Psoas muscle (tissue), 8 donors: ENCODE results near the gene KCNK3. TPM values are rescaled to one million over a fixed set of nuclear protein-coding genes. Genes with fewer than 3 reads are reported as not detected.

Experiments used
- ATAC-seq, 4 donors: fragments of 200-7000 bp; cut with Tn5 transposase; one replicate each; pipeline ENCODE4 v1.9.1; 2020; ENCODE audit warnings: moderate library complexity in 3 of 4, mild to moderate bottlenecking in 2 of 4
- DNase-seq, 2 donors: peaks; one replicate each; pipeline ENCODE4 v3.0.0-alpha.2; 2020
- H3K27ac ChIP-seq: fragments of 200-600 bp; one replicate; pipeline ENCODE4 v1.8.0; 2022
- H3K27me3 ChIP-seq, 3 donors: fragments of 200-600 bp in 1 of 3; one replicate each; pipeline versions ENCODE4 v1.6.1 to v1.8.0; 2013 to 2022; ENCODE audit warnings: low read length in 2 of 3, mild to moderate bottlenecking in 2 of 3, moderate library complexity in 1 of 3; ENCODE audit not compliant: insufficient read depth in 3 of 3
- H3K36me3 ChIP-seq, 2 donors: fragments of 200-600 bp in 1 of 2; one replicate each; pipeline versions ENCODE4 v1.6.1 to v1.8.0; 2013 to 2022; ENCODE audit warnings: low read depth in 1 of 2, mild to moderate bottlenecking in 1 of 2, moderate library complexity in 1 of 2; ENCODE audit not compliant: insufficient read depth in 1 of 2
- H3K4me1 ChIP-seq: fragments of 200-600 bp; one replicate; pipeline ENCODE4 v1.8.0; 2022
- H3K4me3 ChIP-seq: fragments of 200-600 bp; one replicate; pipeline ENCODE4 v1.8.0; 2022; ENCODE audit warnings: mild to moderate bottlenecking
- H3K9me3 ChIP-seq: fragments of 200-600 bp; one replicate; pipeline ENCODE4 v1.8.0; 2022
- WGBS, 3 donors: extraction: QIAGEN DNeasy Blood & Tissue Kit; methylation state at CpG; one replicate each; pipeline versions ENCODE4 v1.1.6 to v1.1.7; 2013; 5-methylcytosine and 5-hydroxymethylcytosine counted together
- intact Hi-C, 2 donors: fragments of 100-400 bp; cut with DNase I; formaldehyde crosslinking; loops; one replicate each; pipeline versions ENCODE4 v1.11.0 to v1.14.2; 2022
- polyA plus RNA-seq, 3 donors: library from polyadenylated mRNA; stranded (reverse); fragments of 200-250 nt; gene quantifications; one replicate each; pipeline ENCODE4 v1.2.3, GENCODE V29; 2013
- total RNA-seq, 4 donors: library from RNA; stranded (reverse); fragmentation: NEBNext Ultra II Directional in 2 of 4; extraction: Animal tissue kit (Norgen Biotek cat#: 25700) in 2 of 4; gene quantifications; one replicate each; pipeline versions ENCODE4 v1.2.1 to v1.2.4, GENCODE V29; 2021 to 2023
- TF ChIP-seq, protein P1 (sequence below): fragments of 200-600 bp; IDR thresholded peaks from one replicate; pipeline ENCODE4 v1.8.0; 2022; ENCODE audit warnings: antibody characterized with exemption
- donor health status: healthy with polysubstance abuse.
- donor health status: DM: no; HTN: no; CAD: no; lungs with moderate emphysema.
- donor health status: Bipolar disorder and iron deficiency.
- donor health status: healthy.
- donor health status: DM: yes; HTN: yes; CAD: no.
- donor health status: DM: no; HTN: no; CAD: no.
- donor health status: DM: no; HTN: no; CAD: no.
- donor health status: DM: yes; HTN: yes; CAD: no.

The KCNK3 gene
- total and polyA plus RNA-seq, 7 donors: 0.06 to 2.3 (median 0.15) TPM

DNA sequence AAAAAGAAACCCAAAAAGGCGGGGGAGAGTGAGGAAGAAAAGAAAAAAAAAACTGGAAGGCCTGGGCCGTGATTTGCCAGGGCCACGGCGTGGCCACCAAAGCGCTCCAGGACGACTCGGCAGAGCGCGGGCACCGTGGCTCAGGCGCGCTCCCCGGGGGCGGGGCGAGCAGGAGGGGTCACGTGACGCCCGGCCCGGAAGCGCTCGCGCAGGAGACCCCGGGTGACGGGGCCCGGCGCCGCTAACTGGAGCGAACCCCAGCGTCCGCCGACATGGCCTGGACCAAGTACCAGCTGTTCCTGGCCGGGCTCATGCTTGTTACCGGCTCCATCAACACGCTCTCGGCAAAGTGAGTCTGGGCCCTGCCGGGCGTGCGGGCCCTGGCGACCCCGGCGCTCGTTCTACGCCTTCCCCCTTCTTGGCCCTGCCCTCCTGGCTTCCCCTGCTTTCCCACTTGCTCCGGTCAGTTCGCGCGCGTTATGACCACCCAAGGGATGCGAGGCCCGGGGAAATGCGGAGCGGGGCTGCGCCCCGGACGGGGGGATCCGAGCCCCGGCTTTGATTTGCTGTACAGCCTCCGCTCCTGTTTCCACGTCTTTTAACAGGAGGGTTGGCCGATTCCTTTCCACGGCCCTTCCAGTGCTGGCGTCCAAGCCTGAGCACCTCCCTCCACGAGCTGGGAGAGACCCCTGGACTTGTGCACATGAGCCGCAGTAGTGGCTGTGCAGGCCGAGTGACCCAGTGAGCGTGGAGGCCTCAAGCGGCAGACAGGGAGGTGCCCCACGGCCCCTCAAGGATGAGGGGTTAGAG lies 71.8 kb downstream of the KCNK3 start, which contains the start of gene SLC35F6:
Gene SLC35F6 (plus strand): TSS at position 207 of the 810 bp plus-strand sequence. CDS start 66 bp downstream, at position 273.
- intact Hi-C loops: no loop called here
- peak within 1 kb of the TSS; percentile 88 for H3K27ac ChIP-seq
- peaks cover 25% of the 10 kb centered on the region for H3K4me1 ChIP-seq
- ATAC-seq: peak; percentile 95 to 98 (median 96)
- H3K27me3 ChIP-seq: no peaks in the 10 kb centered on the region
- peak; percentile 88 to 93 for DNase-seq
- H3K36me3 ChIP-seq: no peaks in the 10 kb centered on the region
- 1% methylated on average over 53 to 68 of the region's 68 CpGs for WGBS, 3 donors
- TF ChIP-seq, protein P1, sequence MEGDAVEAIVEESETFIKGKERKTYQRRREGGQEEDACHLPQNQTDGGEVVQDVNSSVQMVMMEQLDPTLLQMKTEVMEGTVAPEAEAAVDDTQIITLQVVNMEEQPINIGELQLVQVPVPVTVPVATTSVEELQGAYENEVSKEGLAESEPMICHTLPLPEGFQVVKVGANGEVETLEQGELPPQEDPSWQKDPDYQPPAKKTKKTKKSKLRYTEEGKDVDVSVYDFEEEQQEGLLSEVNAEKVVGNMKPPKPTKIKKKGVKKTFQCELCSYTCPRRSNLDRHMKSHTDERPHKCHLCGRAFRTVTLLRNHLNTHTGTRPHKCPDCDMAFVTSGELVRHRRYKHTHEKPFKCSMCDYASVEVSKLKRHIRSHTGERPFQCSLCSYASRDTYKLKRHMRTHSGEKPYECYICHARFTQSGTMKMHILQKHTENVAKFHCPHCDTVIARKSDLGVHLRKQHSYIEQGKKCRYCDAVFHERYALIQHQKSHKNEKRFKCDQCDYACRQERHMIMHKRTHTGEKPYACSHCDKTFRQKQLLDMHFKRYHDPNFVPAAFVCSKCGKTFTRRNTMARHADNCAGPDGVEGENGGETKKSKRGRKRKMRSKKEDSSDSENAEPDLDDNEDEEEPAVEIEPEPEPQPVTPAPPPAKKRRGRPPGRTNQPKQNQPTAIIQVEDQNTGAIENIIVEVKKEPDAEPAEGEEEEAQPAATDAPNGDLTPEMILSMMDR: no peak
- peak within 1 kb of the TSS; percentile 85 for H3K4me3 ChIP-seq
- no peaks in the 10 kb centered on the region for H3K9me3 ChIP-seq

DNA sequence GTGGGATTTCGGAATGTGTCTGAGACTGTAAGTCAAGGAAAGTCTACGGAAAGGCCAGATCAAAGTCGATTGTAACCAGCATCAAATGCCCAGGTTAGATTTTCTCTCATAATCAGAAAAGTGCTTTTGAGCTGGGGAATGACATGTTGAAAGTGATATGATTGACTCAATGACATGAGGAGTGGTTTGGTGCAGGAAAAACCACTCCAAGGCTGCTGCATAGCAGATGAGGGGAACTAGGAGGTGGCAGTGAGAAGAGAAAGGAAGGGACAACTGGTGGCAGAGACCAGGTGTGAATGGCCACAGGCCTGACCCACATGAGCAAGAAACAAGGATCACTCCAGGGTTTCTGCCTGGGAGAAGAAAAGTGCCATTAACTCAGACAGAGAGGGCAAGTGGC lies 72.4 kb downstream of the KCNK3 start:
- no peaks in the 10 kb centered on the region for H3K27me3 ChIP-seq
- intact Hi-C loops: no loop called here
- H3K9me3 ChIP-seq: no peaks in the 10 kb centered on the region
- ATAC-seq: no peak
- H3K27ac ChIP-seq: peak overlapping the region; percentile 88
- peaks cover 32% of the 10 kb centered on the region for H3K4me1 ChIP-seq
- H3K36me3 ChIP-seq: no peaks in the 10 kb centered on the region
- DNase-seq: no peak
- TF ChIP-seq, protein P1: no peak
- WGBS, 3 donors: 12 to 34% (median 21%) methylated on average over 3 of the region's 3 CpGs
- H3K4me3 ChIP-seq: peak overlapping the region; percentile 85

DNA sequence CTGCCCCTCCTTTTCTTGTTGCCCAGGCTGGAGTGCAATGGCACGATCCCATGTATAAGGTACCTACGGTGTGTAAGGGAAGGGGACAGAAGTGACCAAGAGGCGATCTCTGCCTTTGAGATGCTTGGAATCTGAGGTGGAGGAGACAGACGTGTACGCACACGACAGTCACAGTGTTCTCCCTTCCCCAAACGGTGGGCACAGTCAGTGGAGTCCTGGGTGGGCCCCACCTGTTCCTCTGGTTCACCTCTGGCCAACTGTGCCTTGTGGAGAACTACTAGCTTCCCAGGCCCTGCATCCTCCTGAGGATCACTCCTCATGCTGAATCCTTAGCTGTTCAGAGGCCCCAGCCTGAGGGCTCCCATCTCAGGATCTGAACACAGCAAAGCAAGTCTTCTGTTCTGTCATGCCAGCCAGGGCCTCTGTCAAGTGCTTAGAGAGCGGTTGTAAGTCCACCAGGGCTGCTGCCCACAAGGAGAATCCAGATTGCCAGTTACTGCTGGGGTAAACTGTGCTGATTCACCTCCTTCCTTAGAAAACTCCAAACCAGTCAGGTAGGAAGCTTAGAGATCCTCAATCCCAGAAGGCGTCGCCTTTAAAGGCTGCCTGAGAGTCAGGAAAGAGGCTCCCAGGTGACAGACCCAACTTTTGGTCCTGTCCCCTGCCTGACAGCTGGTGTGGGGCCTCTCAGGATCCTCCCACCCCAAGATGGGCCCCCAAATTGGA lies 73.1 kb downstream of the KCNK3 start:
- H3K27ac ChIP-seq: peak overlapping the region; percentile 88
- 76 to 92% (median 81%) methylated on average over 10 of the region's 10 CpGs for WGBS, 3 donors
- DNase-seq (no peak), ATAC-seq (no peak)
- no peaks in the 10 kb centered on the region for H3K9me3 ChIP-seq
- H3K4me1 ChIP-seq: peaks cover 39% of the 10 kb centered on the region
- intact Hi-C loops: no loop called here
- H3K27me3 ChIP-seq: no peaks in the 10 kb centered on the region
- H3K4me3 ChIP-seq: peak overlapping the region; percentile 85
- H3K36me3 ChIP-seq: no peaks in the 10 kb centered on the region
- TF ChIP-seq, protein P1: no peak

DNA sequence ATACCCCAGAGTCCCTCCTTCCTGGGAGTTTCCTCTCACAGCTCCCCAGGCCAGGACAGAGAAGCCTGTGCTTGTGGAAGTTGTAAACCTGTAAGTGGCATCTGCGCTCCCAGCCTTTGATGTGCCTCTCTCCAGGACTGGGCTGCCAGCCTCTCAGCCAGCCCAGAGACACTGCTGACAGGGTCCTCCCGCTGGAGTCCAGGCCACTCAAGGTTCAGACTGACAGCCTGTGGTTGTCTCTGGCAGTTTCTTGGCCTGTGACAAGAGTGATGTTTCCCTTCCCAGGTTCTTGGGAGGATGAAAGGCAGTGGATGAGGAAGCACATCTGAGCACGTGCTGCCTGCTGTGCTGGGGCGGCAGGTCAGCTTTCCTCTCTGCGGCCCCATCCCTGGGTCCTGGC lies 74.6 kb downstream of the KCNK3 start:
- Histone ChIP-seq H3K9me3 (no peaks in the 10 kb centered on the region), H3K36me3 (no peaks in the 10 kb centered on the region), H3K4me1 (peaks cover 54% of the 10 kb centered on the region), H3K27ac (peak overlapping the region; percentile 71), H3K27me3 (no peaks in the 10 kb centered on the region), H3K4me3 (no peak overlapping the region)
- ATAC-seq: no peak
- DNase-seq: no peak
- TF ChIP-seq, protein P1: no peak
- WGBS, 3 donors: 76 to 82% (median 76%) methylated on average over 5 of the region's 5 CpGs
- intact Hi-C loops: no loop called here
